ENCODE measurements around the gene MALRD1.

Gene MALRD1

GRCh38 chr10:19111501-19112267 is 63.1 kb downstream of the MALRD1 start:
- peak; percentile 39 for DNase-seq

GRCh38 chr10:19117438-19117837 is 68.8 kb downstream of the MALRD1 start:
- no peak for DNase-seq

- no peak for DNase-seq
Observed at GRCh38 chr10:19119191-19119590, 70.6 kb downstream of the MALRD1 start.

- DNase-seq = no peak
Observed at GRCh38 chr10:19120381-19120908, 71.8 kb downstream of the MALRD1 start.

- no peak for DNase-seq
Observed at GRCh38 chr10:19133992-19134391, 85.4 kb downstream of the MALRD1 start.

DNA sequence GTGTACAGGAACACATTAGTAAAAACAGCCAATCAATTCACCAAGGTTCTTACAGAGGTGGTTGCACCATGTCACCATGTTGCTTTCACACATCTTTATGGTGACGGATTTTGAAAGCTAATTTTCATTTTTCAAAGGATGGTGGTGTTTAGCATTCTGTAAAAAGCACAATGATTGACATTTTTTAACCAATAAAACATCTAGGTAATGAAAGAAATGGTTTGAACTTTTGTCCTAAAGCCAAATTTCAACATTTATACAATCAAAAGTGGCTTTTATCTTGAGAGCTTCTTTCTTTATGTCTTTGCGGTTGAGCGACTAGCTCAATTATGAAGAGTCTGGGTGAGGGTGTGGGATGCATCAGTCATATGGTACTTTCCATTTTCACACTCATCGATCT is 94.4 kb downstream of the MALRD1 start:
- no peak for DNase-seq

DNA sequence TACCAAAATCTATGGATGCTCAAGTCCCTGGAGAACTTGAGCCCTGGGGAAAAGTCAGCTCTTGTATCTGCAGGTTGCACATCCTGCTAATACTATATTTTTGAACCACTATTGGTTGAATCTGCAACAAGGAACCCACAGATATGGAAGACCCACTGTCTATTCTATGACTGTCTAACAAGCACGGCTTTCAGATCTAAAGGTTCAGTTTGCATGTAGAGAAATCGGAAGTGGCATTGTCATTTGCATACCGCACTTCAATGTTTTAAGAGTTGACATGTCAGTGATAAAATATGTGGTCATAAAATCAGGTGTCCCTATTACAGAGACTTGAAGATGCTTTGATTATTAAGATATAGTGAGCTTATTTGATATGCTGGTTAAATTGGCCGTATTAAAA is 95.6 kb downstream of the MALRD1 start:
- no peak for DNase-seq

DNA sequence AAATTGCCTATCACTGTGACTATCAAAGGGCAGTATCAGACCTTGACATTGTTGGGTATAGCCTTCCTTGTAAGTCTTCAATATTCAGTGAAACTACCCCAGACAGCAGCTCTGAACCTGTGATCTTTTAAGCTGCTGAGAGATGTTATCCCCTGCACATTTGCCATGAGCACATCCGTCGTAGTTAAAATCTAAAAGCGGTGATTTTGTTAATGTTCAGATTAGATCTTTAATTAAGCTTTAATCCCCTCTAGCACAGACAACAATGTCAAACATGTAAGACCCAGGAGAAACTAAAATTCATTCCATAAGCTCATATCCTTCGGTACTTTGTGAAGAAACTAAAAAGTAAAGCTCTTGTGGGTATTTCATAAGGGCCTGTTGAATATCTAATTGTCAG is 105.8 kb downstream of the MALRD1 start:
- DNase-seq = no peak

DNA sequence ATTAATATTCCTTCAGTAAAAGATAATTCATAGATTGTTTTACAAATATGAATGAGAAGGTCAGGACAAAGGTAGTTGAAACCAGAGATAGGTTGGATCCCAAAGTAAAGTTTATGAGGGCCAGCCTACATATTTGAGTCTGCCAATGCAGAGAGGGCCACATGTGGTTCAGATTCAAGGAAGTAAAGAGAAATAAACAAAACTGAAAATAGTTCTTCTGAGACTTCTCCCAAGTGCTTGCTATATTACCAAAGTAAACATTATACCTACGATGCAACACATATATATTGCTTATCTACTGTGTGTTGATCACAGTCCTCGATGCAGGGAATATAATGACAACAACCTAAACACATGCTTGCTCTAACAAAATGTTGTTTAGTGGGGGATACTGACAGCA is 109.8 kb downstream of the MALRD1 start:
- DNase-seq = no peak

DNA sequence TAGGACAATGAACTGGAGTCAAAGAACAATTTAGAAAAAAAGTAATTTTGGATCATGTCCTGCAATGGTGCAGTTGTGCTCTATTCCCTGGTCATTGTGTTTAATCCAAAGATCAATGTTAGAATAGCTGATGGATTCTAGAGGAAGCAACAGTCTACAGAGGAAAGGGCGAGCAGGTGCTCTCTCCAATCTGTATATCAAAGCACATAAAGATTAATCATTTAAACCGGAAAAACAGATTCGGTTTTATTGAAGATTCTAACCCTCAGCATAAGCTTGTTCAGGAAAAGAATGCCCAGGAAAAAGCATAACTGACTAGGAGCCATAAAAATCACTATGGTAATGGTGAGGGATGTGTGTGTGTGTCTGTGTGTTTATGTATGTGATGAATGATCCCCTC is 110.3 kb downstream of the MALRD1 start:
- no peak for DNase-seq

GRCh38 chr10:19164461-19164860 is 115.9 kb downstream of the MALRD1 start:
- DNase-seq = no peak

DNA sequence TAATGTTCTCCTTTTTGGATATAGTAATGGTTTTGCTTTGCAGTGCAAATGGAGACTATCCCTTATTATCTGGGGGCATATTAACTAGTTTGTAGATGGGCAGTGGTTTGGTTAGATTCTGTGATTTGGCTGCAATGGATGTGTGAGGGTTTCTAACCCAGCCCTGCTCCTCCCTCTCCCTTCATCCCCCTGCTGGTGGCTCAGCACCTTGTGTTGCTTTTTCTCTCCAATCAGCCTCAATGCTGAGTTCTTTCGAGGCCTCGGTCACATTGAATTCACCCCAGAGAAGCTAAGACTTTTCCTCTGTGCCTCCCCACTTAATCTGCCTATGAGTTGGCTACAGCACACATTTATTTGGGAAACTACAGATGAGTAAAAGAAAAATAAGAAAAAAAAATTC is 120.0 kb downstream of the MALRD1 start:
- DNase-seq = no peak

DNA sequence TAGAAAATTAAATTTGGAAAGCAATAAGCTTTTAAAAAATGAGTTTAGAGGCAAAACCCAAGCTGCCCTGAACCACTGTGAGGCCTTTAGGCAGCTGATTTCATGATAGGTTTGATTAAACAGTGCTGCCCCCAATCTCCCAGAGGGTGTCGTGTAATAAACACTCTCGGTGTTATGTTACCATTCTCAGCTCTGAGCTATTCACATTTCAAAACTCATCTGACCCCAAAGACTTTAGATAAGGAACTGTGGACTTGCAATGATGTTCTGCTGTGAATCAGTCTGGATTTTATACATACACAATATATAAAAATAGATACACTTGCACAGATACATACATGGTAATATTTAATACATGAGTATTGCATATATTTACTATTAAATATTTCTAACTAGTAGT is 120.4 kb downstream of the MALRD1 start:
- DNase-seq = no peak

DNA sequence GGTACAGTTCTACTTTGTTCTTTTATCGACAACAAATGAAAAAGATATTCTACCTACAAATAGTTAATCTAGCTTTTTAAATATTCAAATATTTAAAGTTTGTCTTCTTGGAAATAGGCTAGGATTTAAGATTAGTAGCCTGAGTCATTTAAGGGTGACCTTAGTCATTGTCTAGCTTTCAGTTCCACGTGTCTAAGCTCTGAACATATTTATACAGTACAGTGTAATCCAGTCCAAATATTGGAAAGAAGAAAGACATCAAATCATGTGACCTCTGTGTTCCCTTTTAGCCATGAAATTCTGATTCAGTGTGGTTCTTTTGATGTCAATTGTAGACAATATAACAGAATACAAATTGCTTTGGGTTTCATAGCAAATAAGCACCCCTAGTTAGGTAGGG is 121.1 kb downstream of the MALRD1 start:
- peak; percentile 28 for DNase-seq

- no peak for DNase-seq
Observed at GRCh38 chr10:19178675-19179074, 130.1 kb downstream of the MALRD1 start.

GRCh38 chr10:19184891-19185290 is 136.3 kb downstream of the MALRD1 start:
- DNase-seq = no peak

DNA sequence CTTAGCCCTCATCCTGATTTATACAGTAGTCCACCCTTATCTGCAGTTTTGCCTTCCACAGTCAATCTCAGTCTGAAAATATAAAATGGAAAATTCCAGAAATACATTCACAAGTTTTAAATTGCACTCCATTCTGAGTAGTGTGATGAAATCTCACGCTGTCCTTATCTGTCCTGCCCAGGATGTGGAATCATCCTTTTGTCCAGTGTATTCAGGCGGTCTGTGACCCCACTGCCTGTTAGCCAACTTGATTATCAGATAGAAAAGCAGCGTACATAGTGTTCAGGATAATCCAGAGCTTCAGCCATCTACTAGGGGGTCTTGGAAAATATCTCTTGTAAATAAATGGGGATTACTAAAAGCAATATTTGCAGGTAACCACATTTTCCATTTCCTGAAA is 146.3 kb downstream of the MALRD1 start:
- DNase-seq = no peak

- DNase-seq = no peak
Observed at GRCh38 chr10:19195698-19196097, 147.1 kb downstream of the MALRD1 start.

GRCh38 chr10:19200211-19200610 is 151.6 kb downstream of the MALRD1 start:
- no peak for DNase-seq

GRCh38 chr10:19204246-19204917 is 155.8 kb downstream of the MALRD1 start:
- peak; percentile 54 for DNase-seq

DNA sequence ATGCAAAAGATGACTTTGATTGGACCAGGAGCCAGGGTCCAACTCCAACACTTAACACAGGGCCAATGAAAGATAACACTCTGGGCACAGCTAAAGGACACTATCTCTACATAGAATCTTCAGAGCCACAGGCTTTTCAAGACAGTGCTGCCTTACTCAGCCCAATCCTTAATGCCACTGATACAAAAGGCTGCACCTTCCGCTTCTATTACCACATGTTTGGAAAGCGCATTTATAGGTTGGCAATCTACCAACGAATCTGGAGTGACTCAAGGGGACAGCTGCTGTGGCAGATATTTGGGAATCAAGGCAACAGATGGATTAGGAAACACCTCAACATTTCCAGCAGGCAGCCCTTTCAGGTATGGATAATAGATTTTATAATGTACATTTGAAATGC is 160.7 kb downstream of the MALRD1 start:
- DNase-seq = peak; percentile 11

DNA sequence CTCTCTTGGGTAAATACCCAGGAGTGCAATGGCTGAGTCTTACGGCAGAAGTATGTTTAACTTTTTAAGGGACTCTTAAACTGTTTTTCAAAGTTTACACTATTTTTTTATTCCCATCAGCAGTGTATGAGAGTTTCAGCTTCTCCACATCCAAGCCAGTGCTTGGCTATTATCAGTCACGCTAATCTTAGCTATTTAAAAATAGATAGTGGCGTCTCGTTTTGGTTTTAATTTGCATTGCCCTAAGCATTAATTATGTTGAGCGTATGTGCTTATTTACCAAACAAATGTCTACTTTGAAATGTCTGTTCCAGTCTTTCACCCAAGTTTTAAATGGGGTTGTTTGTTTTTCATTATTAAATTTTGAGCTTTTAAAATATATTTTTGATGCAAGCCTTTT is 164.0 kb downstream of the MALRD1 start:
- DNase-seq = no peak

DNA sequence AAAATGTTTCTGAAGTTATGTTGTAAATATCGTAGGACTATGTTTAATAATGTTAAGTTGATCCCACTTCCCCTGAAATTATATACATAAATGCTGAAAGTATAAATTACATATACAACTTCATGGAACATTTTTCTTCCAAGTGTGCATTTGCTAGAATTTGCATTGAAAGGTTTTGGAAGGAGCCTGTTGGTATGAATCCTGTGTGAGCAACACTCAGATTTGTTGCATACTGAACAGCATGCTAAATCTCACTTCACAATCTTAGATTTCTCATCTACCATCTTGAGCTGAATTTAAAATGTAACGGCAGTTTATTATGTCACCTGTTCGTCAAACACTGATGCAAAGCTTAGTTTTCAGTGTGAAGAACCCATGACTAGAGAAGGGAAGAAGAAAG is 172.6 kb downstream of the MALRD1 start:
- no peak for DNase-seq

- DNase-seq = no peak
Observed at GRCh38 chr10:19226025-19226424, 177.4 kb downstream of the MALRD1 start.

GRCh38 chr10:19231034-19231433 is 182.4 kb downstream of the MALRD1 start:
- DNase-seq = no peak

All from fibroblast of skin of right biceps (primary cell).